ENCODE results near the gene KRTAP22-2. TPM values are rescaled to one million over a fixed set of nuclear protein-coding genes. Genes with fewer than 3 reads are reported as not detected.

KRTAP22-2 gene
- total and polyA plus RNA-seq, 2 of the 4 experiments (the other 2 are of a cell fraction): not detected

DNA sequence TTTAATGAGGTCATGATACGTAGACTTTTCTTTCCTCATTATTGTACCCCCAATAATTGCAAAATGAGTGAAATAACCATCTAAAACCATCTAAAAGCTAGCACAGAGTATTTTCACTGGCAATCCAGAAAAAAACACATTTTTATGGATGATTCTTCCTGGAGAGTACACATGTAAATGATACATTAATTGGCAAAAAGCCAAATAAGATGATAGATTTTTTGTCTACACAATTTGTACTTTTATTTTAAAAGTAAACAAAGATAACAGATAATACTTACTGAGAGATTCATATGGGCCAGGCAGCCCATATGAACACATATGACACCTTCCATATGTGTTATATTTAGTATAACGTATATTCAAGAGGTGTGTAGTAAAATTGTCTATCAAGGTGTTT is 26.6 kb downstream of the KRTAP22-2 start:
- peaks cover 4% of the 10 kb centered on the region; the same call in 1 of the 2 replicates for H3K9me3 ChIP-seq (ENCODE audit: control insufficient read depth, insufficient read depth, low read length)
- ATAC-seq (ENCODE audit: low read depth): no peak
- no peaks in the 10 kb centered on the region for H3K4me1 ChIP-seq (ENCODE audit: control insufficient read depth, insufficient read depth, low read length)
- no peak overlapping the region for H3K4me2 ChIP-seq (ENCODE audit: low read depth, low read length)
- intact Hi-C loops (cut with micrococcal nuclease) (no loop called here), in situ Hi-C loops (cut with MboI; ENCODE audit: low sequenced_read_pairs) (no loop called here), dilution Hi-C loops (cut with HindIII; ENCODE audit: low sequenced_read_pairs, unreplicated experiment) (no loop called here)
- no peak overlapping the region for H3K18ac ChIP-seq (ENCODE audit: low read depth, low read length)
- no peak overlapping the region for H2AFZ ChIP-seq (replicated peaks; ENCODE audit: low read length, poor library complexity)
- no CpG with 5 or more reads among the region's 2 CpGs for WGBS, 2 experiments (ENCODE audit: extremely low coverage in 2 of 2, insufficient read length in 1 of 2)
- H3K27ac ChIP-seq (ENCODE audit: insufficient read depth, low read length): no peak overlapping the region
- H4K20me1 ChIP-seq (ENCODE audit: insufficient read depth, low read length): no peaks in the 10 kb centered on the region
- no peak overlapping the region for H2AK9ac ChIP-seq (replicated peaks; ENCODE audit: low read depth, low read length, poor library complexity)
- no peak overlapping the region for H4K91ac ChIP-seq (ENCODE audit: insufficient read depth, low read depth, low read length)
- H2BK20ac ChIP-seq (ENCODE audit: low read depth, low read length): no peak overlapping the region
- no peak overlapping the region for H2BK120ac ChIP-seq (ENCODE audit: low read depth, low read length)
- no peak overlapping the region for H3K4me3 ChIP-seq (ENCODE audit: insufficient read depth, low read depth, low read length)
- H3K23ac ChIP-seq (ENCODE audit: low read depth, low read length): no peak overlapping the region
- no peak overlapping the region for H2AK5ac ChIP-seq (ENCODE audit: low read depth, low read length)
- no peak for TF ChIP-seq ELK1 (IDR thresholded peaks at IDR 0.05; ENCODE audit: borderline replicate concordance, low read depth, low read length)
- TF ChIP-seq RAD21 (IDR thresholded peaks at IDR 0.05; ENCODE audit: low read length): no peak
- TF ChIP-seq, protein P1, sequence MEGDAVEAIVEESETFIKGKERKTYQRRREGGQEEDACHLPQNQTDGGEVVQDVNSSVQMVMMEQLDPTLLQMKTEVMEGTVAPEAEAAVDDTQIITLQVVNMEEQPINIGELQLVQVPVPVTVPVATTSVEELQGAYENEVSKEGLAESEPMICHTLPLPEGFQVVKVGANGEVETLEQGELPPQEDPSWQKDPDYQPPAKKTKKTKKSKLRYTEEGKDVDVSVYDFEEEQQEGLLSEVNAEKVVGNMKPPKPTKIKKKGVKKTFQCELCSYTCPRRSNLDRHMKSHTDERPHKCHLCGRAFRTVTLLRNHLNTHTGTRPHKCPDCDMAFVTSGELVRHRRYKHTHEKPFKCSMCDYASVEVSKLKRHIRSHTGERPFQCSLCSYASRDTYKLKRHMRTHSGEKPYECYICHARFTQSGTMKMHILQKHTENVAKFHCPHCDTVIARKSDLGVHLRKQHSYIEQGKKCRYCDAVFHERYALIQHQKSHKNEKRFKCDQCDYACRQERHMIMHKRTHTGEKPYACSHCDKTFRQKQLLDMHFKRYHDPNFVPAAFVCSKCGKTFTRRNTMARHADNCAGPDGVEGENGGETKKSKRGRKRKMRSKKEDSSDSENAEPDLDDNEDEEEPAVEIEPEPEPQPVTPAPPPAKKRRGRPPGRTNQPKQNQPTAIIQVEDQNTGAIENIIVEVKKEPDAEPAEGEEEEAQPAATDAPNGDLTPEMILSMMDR (conservative IDR thresholded peaks at IDR 0.05; ENCODE audit: low read depth, low read length): no peak
- TF ChIP-seq CEBPB (IDR thresholded peaks at IDR 0.05; ENCODE audit: low read depth, low read length): no peak
- no peak for TF ChIP-seq RCOR1 (IDR thresholded peaks at IDR 0.05; ENCODE audit: insufficient replicate concordance, low read length)
- no peak for TF ChIP-seq MXI1 (IDR thresholded peaks at IDR 0.05; ENCODE audit: borderline replicate concordance, low read depth, low read length)
- no peak for TF ChIP-seq MAZ (IDR thresholded peaks at IDR 0.05; ENCODE audit: borderline replicate concordance, low read depth, low read length)
- TF ChIP-seq NFE2L2 (IDR thresholded peaks at IDR 0.05; ENCODE audit: low read depth, low read length): no peak
- no peak for TF ChIP-seq BHLHE40 (IDR thresholded peaks at IDR 0.05; ENCODE audit: low read depth, low read length)
- no peak for TF ChIP-seq USF2 (IDR thresholded peaks at IDR 0.05; ENCODE audit: low read depth, low read length)
- no peak for TF ChIP-seq CHD1 (IDR thresholded peaks at IDR 0.05; ENCODE audit: low read depth, low read length)
- no peak for TF ChIP-seq SMC3 (IDR thresholded peaks at IDR 0.05; ENCODE audit: low read depth, low read length)
- TF ChIP-seq FOS (IDR thresholded peaks at IDR 0.05; ENCODE audit: low read depth, low read length): no peak
- no peak overlapping the region for H3K14ac ChIP-seq (replicated peaks; ENCODE audit: low read depth, low read length)
- ChIA-PET POLR2A (ENCODE audit: unreplicated experiment) (no interaction called here), CTCF (no interaction called here)
- no peak overlapping the region for H2BK15ac ChIP-seq (ENCODE audit: low read depth, low read length)
- H3K36me3 ChIP-seq (ENCODE audit: control insufficient read depth, insufficient read depth, low read length): no peaks in the 10 kb centered on the region
- H3K9me1 ChIP-seq (ENCODE audit: insufficient read depth, low read length): no peaks in the 10 kb centered on the region
- no peak overlapping the region for H3K56ac ChIP-seq (ENCODE audit: extremely low read depth, insufficient read depth, low read length)
- no peak overlapping the region for H4K8ac ChIP-seq (ENCODE audit: low read depth in 2 of 2, low read length in 2 of 2)
- BruUV-seq (replicated peaks): no TSS peak
- H3K9ac ChIP-seq (ENCODE audit: low read depth, low read length): no peak overlapping the region
- H2BK5ac ChIP-seq (ENCODE audit: low read depth, low read length, poor library complexity, severe bottlenecking): no peak overlapping the region
- H4K5ac ChIP-seq (ENCODE audit: low read depth, low read length): no peak overlapping the region
- no peaks in the 10 kb centered on the region for H3K79me1 ChIP-seq (ENCODE audit: low read depth in 1 of 2, low read length in 2 of 2)
- no peak for DNase-seq
- no peaks in the 10 kb centered on the region for H3K27me3 ChIP-seq (ENCODE audit: control insufficient read depth, insufficient read depth, low read length)
- H3K4ac ChIP-seq (ENCODE audit: low read depth, low read length): no peak overlapping the region
